Activated T-cell treated with anti-CD3 and anti-CD28 coated beads, Interleukin-2, amount 50 U/mL, for 4 hours (primary cell): ENCODE results near the gene WBP2NL. TPM values are rescaled to one million over a fixed set of nuclear protein-coding genes. Genes with fewer than 3 reads are reported as not detected.
A peak's percentile ranks its signal among the peaks of the same experiment; 100 is the strongest.
"Not testable (repeated sequence)": the region's sequence is repeated elsewhere in the genome, so short reads cannot be mapped to it uniquely, and the experiment has no call there.

ENCODE experiments used
- ATAC-seq, 2 donors: fragments of 200-7000 bp; cut with Tn5 transposase; one replicate each; pipeline ENCODE4 v1.10.0; 2021
- DNase-seq: peaks from one replicate; pipeline ENCODE4 v3.0.0-alpha.2; 2020
- H3K27me3 Mint-ChIP-seq: one replicate; pipeline ENCODE4 v1.8.0; 2021; ENCODE audit warnings: low read depth, mixed read lengths
- H3K36me3 Mint-ChIP-seq: one replicate; pipeline ENCODE4 v1.8.0; 2022; ENCODE audit warnings: mixed read lengths; ENCODE audit not compliant: insufficient read depth
- H3K4me1 Mint-ChIP-seq: one replicate; pipeline ENCODE4 v1.8.0; 2021; ENCODE audit warnings: low read depth, mixed read lengths
- H3K4me3 Mint-ChIP-seq: one replicate; pipeline ENCODE4 v1.8.0; 2021; ENCODE audit warnings: mild to moderate bottlenecking, moderate library complexity, mixed read lengths
- H3K9me3 Mint-ChIP-seq: one replicate; pipeline ENCODE4 v1.8.0; 2021; ENCODE audit warnings: mixed read lengths
- total RNA-seq, 3 donors: library from RNA; stranded (reverse); gene quantifications; one replicate each; pipeline ENCODE4 v1.2.1, GENCODE V29; 2021

The WBP2NL gene
- total RNA-seq, 3 donors from 2014 or later, result 0.16 to 0.40 (median 0.30) TPM

GRCh38 chr22:42068291-42068690, 69.7 kb downstream of the WBP2NL start:
- ATAC-seq (no peak), DNase-seq (no peak)
- Mint-ChIP-seq H3K27me3 (no peaks in the 10 kb centered on the region), H3K4me3 (no peak overlapping the region), H3K9me3 (no peaks in the 10 kb centered on the region), H3K36me3 (peaks cover 15% of the 10 kb centered on the region), H3K4me1 (peaks cover 24% of the 10 kb centered on the region)

- no peaks in the 10 kb centered on the region for H3K27me3 Mint-ChIP-seq
- peak overlapping the region; percentile 86 for H3K4me3 Mint-ChIP-seq
- peaks cover 28% of the 10 kb centered on the region for H3K4me1 Mint-ChIP-seq
- H3K36me3 Mint-ChIP-seq, result peaks cover 12% of the 10 kb centered on the region
- DNase-seq (no peak), ATAC-seq (peak in 1 of 2 donors; percentile 1)
- H3K9me3 Mint-ChIP-seq, result no peaks in the 10 kb centered on the region
These were observed 71.4 kb downstream of the WBP2NL start for GRCh38 chr22:42069801-42070516.

- Mint-ChIP-seq H3K27me3 (no peaks in the 10 kb centered on the region), H3K4me3 (peak within 1 kb of the TSS; percentile 86), H3K9me3 (no peaks in the 10 kb centered on the region), H3K36me3 (peaks cover 7% of the 10 kb centered on the region), H3K4me1 (peaks cover 33% of the 10 kb centered on the region)
- peak; percentile 78 for DNase-seq
- peak; percentile 97 to 98 for ATAC-seq
These were observed 72.2 kb downstream of the WBP2NL start, which contains the start of gene NAGA for GRCh38 chr22:42070517-42071422. Gene NAGA (minus strand): TSS chr22:42070812. CDS start chr22:42070297, 515 bp downstream.

- Mint-ChIP-seq H3K4me3 (peak overlapping the region; percentile 86), H3K4me1 (peaks cover 33% of the 10 kb centered on the region)
- H3K9me3 Mint-ChIP-seq, H3K27me3 Mint-ChIP-seq, DNase-seq, ATAC-seq, H3K36me3 Mint-ChIP-seq: not testable (repeated sequence)
These were observed 72.9 kb downstream of the WBP2NL start for GRCh38 chr22:42071508-42071907.

- Mint-ChIP-seq H3K36me3 (peaks cover under 1% of the 10 kb centered on the region), H3K9me3 (no peaks in the 10 kb centered on the region), H3K27me3 (no peaks in the 10 kb centered on the region), H3K4me3 (peak overlapping the region; percentile 52), H3K4me1 (peaks cover 33% of the 10 kb centered on the region)
- DNase-seq (no peak), ATAC-seq (no peak)
These were observed 74.2 kb downstream of the WBP2NL start for GRCh38 chr22:42072606-42073330.

GRCh38 chr22:42073621-42074041, 75.0 kb downstream of the WBP2NL start:
- DNase-seq (no peak), ATAC-seq (no peak)
- H3K4me3 Mint-ChIP-seq, result peak overlapping the region; percentile 52
- no peaks in the 10 kb centered on the region for H3K36me3 Mint-ChIP-seq
- no peaks in the 10 kb centered on the region for H3K27me3 Mint-ChIP-seq
- no peaks in the 10 kb centered on the region for H3K9me3 Mint-ChIP-seq
- H3K4me1 Mint-ChIP-seq, result peaks cover 34% of the 10 kb centered on the region

- peak; percentile 47 for DNase-seq
- no peaks in the 10 kb centered on the region for H3K36me3 Mint-ChIP-seq
- no peaks in the 10 kb centered on the region for H3K27me3 Mint-ChIP-seq
- peak in 1 of 2 donors; percentile 7 for ATAC-seq
- H3K4me1 Mint-ChIP-seq, result peaks cover 40% of the 10 kb centered on the region
- peak within 1 kb of the TSS; percentile 63 for H3K4me3 Mint-ChIP-seq
- no peaks in the 10 kb centered on the region for H3K9me3 Mint-ChIP-seq
These were observed 75.7 kb downstream of the WBP2NL start, which contains the start of gene PHETA2 for GRCh38 chr22:42074132-42074811. Gene PHETA2 (plus strand): TSS chr22:42074248. CDS start chr22:42077294, 3,046 bp downstream.

- no peaks in the 10 kb centered on the region for H3K27me3 Mint-ChIP-seq
- no peaks in the 10 kb centered on the region for H3K36me3 Mint-ChIP-seq
- H3K4me1 Mint-ChIP-seq, result peaks cover 38% of the 10 kb centered on the region
- H3K9me3 Mint-ChIP-seq, result no peaks in the 10 kb centered on the region
- DNase-seq (no peak), ATAC-seq (no peak)
- peak overlapping the region; percentile 46 for H3K4me3 Mint-ChIP-seq
These were observed 76.5 kb downstream of the WBP2NL start for GRCh38 chr22:42074846-42075676.

GRCh38 chr22:42076764-42077485, 78.3 kb downstream of the WBP2NL start:
- no peaks in the 10 kb centered on the region for H3K9me3 Mint-ChIP-seq
- DNase-seq (no peak), ATAC-seq (no peak)
- no peaks in the 10 kb centered on the region for H3K27me3 Mint-ChIP-seq
- peaks cover 33% of the 10 kb centered on the region for H3K4me1 Mint-ChIP-seq
- peaks cover 4% of the 10 kb centered on the region for H3K36me3 Mint-ChIP-seq
- H3K4me3 Mint-ChIP-seq, result no peak overlapping the region

- no peak overlapping the region for H3K4me3 Mint-ChIP-seq
These were observed 79.0 kb downstream of the WBP2NL start for GRCh38 chr22:42077486-42078125.

More at GRCh38 chr22:42077486-42078125, 79.0 kb downstream of the WBP2NL start:
- no peaks in the 10 kb centered on the region for H3K27me3 Mint-ChIP-seq
- H3K4me1 Mint-ChIP-seq, result peaks cover 38% of the 10 kb centered on the region
- peaks cover 10% of the 10 kb centered on the region for H3K36me3 Mint-ChIP-seq
- H3K9me3 Mint-ChIP-seq, result no peaks in the 10 kb centered on the region
- no peak for ATAC-seq
- no peak for DNase-seq
